Endothelial cell (in vitro differentiated cells): ENCODE results near the gene AKAP13. TPM values are rescaled to one million over a fixed set of nuclear protein-coding genes. Genes with fewer than 3 reads are reported as not detected.

Source experiments
- DNase-seq: peaks from one replicate; pipeline ENCODE4 v3.0.0; 2021; ENCODE audit warnings: low spot score
- H3K27ac Mint-ChIP-seq: one replicate; pipeline ENCODE4 v1.8.0; 2021; ENCODE audit warnings: mixed read lengths, inconsistent platforms; ENCODE audit not compliant: unreplicated experiment
- H3K27me3 Mint-ChIP-seq: one replicate; pipeline ENCODE4 v1.8.0; 2021; ENCODE audit warnings: mild to moderate bottlenecking, moderate library complexity, mixed read lengths, inconsistent platforms; ENCODE audit not compliant: unreplicated experiment
- H3K36me3 Mint-ChIP-seq: one replicate; pipeline ENCODE4 v1.8.0; 2021; ENCODE audit warnings: mild to moderate bottlenecking, low read depth, mixed read lengths, inconsistent platforms; ENCODE audit not compliant: unreplicated experiment
- H3K4me1 Mint-ChIP-seq: one replicate; pipeline ENCODE4 v1.8.0; 2021; ENCODE audit warnings: mild to moderate bottlenecking, mixed read lengths, inconsistent platforms; ENCODE audit not compliant: unreplicated experiment
- H3K4me3 Mint-ChIP-seq: one replicate; pipeline ENCODE4 v1.8.0; 2021; ENCODE audit warnings: mild to moderate bottlenecking, mixed read lengths, inconsistent platforms; ENCODE audit not compliant: unreplicated experiment
- H3K9me3 Mint-ChIP-seq: one replicate; pipeline ENCODE4 v1.8.0; 2021; ENCODE audit warnings: mixed read lengths, inconsistent platforms; ENCODE audit not compliant: unreplicated experiment
- CTCF ChIP-seq: fragments of 200-600 bp; sonication (generic); IDR thresholded peaks from one replicate; pipeline ENCODE4 v1.5.0; 2021; ENCODE audit warnings: antibody characterized with exemption; ENCODE audit not compliant: unreplicated experiment
- total RNA-seq: library from RNA; stranded (reverse); fragmentation: NEBNext Ultra II Directional; extraction: Animal tissue kit (Norgen Biotek cat#: 25700); gene quantifications from one replicate; pipeline ENCODE4 v1.2.1, GENCODE V29; 2021; ENCODE audit not compliant: unreplicated experiment

Gene AKAP13
- total RNA-seq, 1 donor from 2014 or later, result 249 TPM

- no peaks in the 10 kb centered on the region for H3K36me3 Mint-ChIP-seq
- no peak for DNase-seq
- no peaks in the 10 kb centered on the region for H3K9me3 Mint-ChIP-seq
- H3K27me3 Mint-ChIP-seq, result peaks cover 1% of the 10 kb centered on the region
- no peak overlapping the region for H3K27ac Mint-ChIP-seq
- TF ChIP-seq CTCF, result no peak
- H3K4me3 Mint-ChIP-seq, result no peak overlapping the region
- peaks cover 14% of the 10 kb centered on the region for H3K4me1 Mint-ChIP-seq
These were observed 46.1 kb downstream of the AKAP13 start for GRCh38 chr15:85426481-85426880.

GRCh38 chr15:85427286-85428028 is 47.1 kb downstream of the AKAP13 start:
- H3K9me3 Mint-ChIP-seq, result no peaks in the 10 kb centered on the region
- peaks cover 7% of the 10 kb centered on the region for H3K4me1 Mint-ChIP-seq
- no peaks in the 10 kb centered on the region for H3K36me3 Mint-ChIP-seq
- no peak overlapping the region for H3K4me3 Mint-ChIP-seq
- no peak overlapping the region for H3K27ac Mint-ChIP-seq
- no peak for TF ChIP-seq CTCF
- no peak for DNase-seq
- peaks cover 1% of the 10 kb centered on the region for H3K27me3 Mint-ChIP-seq

- TF ChIP-seq CTCF, result no peak
- Mint-ChIP-seq H3K9me3 (no peaks in the 10 kb centered on the region), H3K36me3 (no peaks in the 10 kb centered on the region), H3K4me1 (peaks cover 4% of the 10 kb centered on the region), H3K4me3 (no peak overlapping the region), H3K27me3 (no peaks in the 10 kb centered on the region), H3K27ac (no peak overlapping the region)
- DNase-seq, result no peak
These were observed 49.1 kb downstream of the AKAP13 start for GRCh38 chr15:85429522-85429921.

- no peaks in the 10 kb centered on the region for H3K27me3 Mint-ChIP-seq
- H3K9me3 Mint-ChIP-seq, result no peaks in the 10 kb centered on the region
- H3K36me3 Mint-ChIP-seq, result no peaks in the 10 kb centered on the region
- no peak for DNase-seq
- H3K27ac Mint-ChIP-seq, result no peak overlapping the region
- no peak for TF ChIP-seq CTCF
- peaks cover 4% of the 10 kb centered on the region for H3K4me1 Mint-ChIP-seq
- H3K4me3 Mint-ChIP-seq, result no peak overlapping the region
These were observed 50.2 kb downstream of the AKAP13 start for GRCh38 chr15:85430406-85431204.

GRCh38 chr15:85439996-85440395 is 59.6 kb downstream of the AKAP13 start:
- H3K27ac Mint-ChIP-seq, result no peak overlapping the region
- H3K36me3 Mint-ChIP-seq, result peaks cover 3% of the 10 kb centered on the region
- no peaks in the 10 kb centered on the region for H3K9me3 Mint-ChIP-seq
- peaks cover 23% of the 10 kb centered on the region for H3K4me1 Mint-ChIP-seq
- H3K27me3 Mint-ChIP-seq, result no peaks in the 10 kb centered on the region
- DNase-seq, result no peak
- no peak for TF ChIP-seq CTCF
- H3K4me3 Mint-ChIP-seq, result no peak overlapping the region
